ENCODE measurements around the gene ADGRL4.

DNA sequence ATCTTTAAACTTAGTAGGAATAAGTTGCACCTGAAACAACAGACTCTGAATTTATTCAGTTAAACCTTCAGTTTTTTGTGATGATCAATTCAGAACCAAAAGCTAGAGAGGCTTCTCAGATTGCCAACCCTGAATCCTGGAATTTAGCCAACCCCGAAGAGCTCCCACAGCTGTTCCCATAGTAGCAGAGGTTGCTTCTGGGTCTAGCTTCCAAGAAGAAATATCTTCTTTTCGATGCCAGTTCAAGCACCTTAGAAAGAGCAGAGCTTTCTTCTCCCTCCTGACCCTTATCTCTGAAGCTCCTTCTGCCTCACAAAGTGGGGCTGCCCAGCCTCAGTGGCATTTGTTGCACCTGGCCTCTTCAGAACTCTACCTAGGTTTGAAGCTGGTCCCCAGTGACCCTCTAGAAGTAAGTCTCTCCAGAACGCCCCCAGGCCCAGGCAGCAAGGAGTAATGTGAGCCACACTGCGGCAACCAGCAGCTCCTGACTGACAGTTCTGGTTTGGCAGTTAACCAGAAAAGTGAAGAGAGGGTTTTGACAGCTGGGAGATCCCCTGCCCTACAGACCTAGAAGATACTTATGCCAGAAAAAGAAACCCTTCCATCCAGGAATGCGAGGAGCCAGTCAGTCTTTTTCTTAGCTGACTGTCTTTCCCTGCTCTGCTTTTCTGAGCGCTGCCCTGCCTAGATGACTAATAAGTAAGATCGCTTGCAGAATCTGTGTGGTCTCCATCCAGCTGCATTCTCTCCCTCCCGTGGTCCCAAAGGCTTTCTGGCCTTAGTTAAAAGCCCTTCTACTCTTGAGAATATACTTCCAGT lies 165.9 kb downstream of the ADGRL4 start:
- TF ChIP-seq, protein P1, sequence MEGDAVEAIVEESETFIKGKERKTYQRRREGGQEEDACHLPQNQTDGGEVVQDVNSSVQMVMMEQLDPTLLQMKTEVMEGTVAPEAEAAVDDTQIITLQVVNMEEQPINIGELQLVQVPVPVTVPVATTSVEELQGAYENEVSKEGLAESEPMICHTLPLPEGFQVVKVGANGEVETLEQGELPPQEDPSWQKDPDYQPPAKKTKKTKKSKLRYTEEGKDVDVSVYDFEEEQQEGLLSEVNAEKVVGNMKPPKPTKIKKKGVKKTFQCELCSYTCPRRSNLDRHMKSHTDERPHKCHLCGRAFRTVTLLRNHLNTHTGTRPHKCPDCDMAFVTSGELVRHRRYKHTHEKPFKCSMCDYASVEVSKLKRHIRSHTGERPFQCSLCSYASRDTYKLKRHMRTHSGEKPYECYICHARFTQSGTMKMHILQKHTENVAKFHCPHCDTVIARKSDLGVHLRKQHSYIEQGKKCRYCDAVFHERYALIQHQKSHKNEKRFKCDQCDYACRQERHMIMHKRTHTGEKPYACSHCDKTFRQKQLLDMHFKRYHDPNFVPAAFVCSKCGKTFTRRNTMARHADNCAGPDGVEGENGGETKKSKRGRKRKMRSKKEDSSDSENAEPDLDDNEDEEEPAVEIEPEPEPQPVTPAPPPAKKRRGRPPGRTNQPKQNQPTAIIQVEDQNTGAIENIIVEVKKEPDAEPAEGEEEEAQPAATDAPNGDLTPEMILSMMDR (IDR thresholded peaks at IDR 0.05) = no peak
- no peak for TF ChIP-seq POLR2A (IDR thresholded peaks at IDR 0.05)
